ENCODE results near the gene PNCK. TPM values are rescaled to one million over a fixed set of nuclear protein-coding genes. Genes with fewer than 3 reads are reported as not detected.
A peak's percentile ranks its signal among the peaks of the same experiment; 100 is the strongest.

Gene PNCK
- total and polyA plus RNA-seq, 2 of the 13 experiments (the other 11 are each of a cell fraction or from before 2014, with no cell fraction given), result 33.1 TPM; not detected in 1

DNA sequence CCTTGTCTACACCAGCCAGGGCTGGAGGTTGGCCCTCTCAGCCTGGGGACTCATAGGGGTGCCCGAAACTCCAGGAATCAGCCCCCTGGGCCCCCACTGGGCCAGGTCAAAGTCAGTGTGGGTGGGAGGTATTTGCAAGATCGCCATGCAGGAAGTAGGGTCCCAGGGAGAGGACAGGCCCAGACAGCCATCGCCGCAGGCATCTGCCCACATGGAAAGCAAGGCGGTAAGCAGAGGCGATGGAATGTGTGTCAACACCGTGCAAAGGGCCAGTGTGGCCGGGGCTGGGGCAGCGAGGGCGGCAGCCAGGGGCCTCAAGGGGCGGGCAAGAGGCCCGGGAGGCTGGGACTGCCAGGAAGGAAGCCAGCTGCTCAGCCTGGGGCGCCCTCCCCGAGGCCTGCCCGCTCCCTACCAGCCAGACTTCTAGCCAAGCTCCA is 45.9 kb downstream of the PNCK start (continued):
- TF ChIP-seq, protein P1, sequence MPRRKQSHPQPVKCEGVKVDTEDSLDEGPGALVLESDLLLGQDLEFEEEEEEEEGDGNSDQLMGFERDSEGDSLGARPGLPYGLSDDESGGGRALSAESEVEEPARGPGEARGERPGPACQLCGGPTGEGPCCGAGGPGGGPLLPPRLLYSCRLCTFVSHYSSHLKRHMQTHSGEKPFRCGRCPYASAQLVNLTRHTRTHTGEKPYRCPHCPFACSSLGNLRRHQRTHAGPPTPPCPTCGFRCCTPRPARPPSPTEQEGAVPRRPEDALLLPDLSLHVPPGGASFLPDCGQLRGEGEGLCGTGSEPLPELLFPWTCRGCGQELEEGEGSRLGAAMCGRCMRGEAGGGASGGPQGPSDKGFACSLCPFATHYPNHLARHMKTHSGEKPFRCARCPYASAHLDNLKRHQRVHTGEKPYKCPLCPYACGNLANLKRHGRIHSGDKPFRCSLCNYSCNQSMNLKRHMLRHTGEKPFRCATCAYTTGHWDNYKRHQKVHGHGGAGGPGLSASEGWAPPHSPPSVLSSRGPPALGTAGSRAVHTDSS (CRISPR knock-in tag; conservative IDR thresholded peaks at IDR 0.05), result no peak
- TF ChIP-seq, protein P2, sequence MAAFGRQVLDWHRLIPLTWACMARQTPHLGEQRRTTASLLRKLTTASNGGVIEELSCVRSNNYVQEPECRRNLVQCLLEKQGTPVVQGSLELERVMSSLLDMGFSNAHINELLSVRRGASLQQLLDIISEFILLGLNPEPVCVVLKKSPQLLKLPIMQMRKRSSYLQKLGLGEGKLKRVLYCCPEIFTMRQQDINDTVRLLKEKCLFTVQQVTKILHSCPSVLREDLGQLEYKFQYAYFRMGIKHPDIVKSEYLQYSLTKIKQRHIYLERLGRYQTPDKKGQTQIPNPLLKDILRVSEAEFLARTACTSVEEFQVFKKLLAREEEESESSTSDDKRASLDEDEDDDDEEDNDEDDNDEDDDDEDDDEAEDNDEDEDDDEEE (CRISPR knock-in tag; IDR thresholded peaks at IDR 0.05), result no peak
- TF ChIP-seq ZFP62 (CRISPR knock-in tag; IDR thresholded peaks at IDR 0.05) (no peak), ZNF629 (CRISPR knock-in tag; conservative IDR thresholded peaks at IDR 0.05) (0 out of 2 replicates have a peak, but pooled peaks have one; percentile 25), ZFP1 (CRISPR knock-in tag; IDR thresholded peaks at IDR 0.05) (peak; percentile 26; the same call in 1 of the 2 replicates), DR1 (CRISPR knock-in tag; IDR thresholded peaks at IDR 0.05) (peak; percentile 57; the same call in 1 of the 2 replicates), IRX3 (CRISPR knock-in tag; IDR thresholded peaks at IDR 0.05; ENCODE audit: borderline replicate concordance, low read depth) (peak; percentile 80; the same call in 1 of the 2 replicates), NRL (CRISPR knock-in tag; IDR thresholded peaks at IDR 0.05; ENCODE audit: borderline replicate concordance) (0 out of 2 replicates have a peak, but pooled peaks have one; percentile 25), MYNN (CRISPR knock-in tag; IDR thresholded peaks at IDR 0.05; ENCODE audit: low read depth) (no peak), SIN3B (IDR thresholded peaks at IDR 0.05; ENCODE audit: low read length) (no peak), REL (CRISPR knock-in tag; conservative IDR thresholded peaks at IDR 0.05) (peak; percentile 58; the same call in 1 of the 2 replicates), ZFX (CRISPR knock-in tag; IDR thresholded peaks at IDR 0.05; ENCODE audit: low read depth) (peak; percentile 85), MXI1 (IDR thresholded peaks at IDR 0.05; ENCODE audit: borderline replicate concordance, low read depth, low read length) (peak; percentile 41; the same call in 1 of the 3 replicates), ZNF747 (CRISPR knock-in tag; IDR thresholded peaks at IDR 0.05; ENCODE audit: borderline replicate concordance) (no peak), FOXK2 (IDR thresholded peaks at IDR 0.05) (peak; percentile 38; the same call in 1 of the 2 replicates)
- TF ChIP-seq, protein P3, sequence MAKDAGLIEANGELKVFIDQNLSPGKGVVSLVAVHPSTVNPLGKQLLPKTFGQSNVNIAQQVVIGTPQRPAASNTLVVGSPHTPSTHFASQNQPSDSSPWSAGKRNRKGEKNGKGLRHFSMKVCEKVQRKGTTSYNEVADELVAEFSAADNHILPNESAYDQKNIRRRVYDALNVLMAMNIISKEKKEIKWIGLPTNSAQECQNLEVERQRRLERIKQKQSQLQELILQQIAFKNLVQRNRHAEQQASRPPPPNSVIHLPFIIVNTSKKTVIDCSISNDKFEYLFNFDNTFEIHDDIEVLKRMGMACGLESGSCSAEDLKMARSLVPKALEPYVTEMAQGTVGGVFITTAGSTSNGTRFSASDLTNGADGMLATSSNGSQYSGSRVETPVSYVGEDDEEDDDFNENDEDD (CRISPR knock-in tag; IDR thresholded peaks at IDR 0.05; ENCODE audit: borderline replicate concordance), result peak; percentile 88; the same call in 1 of the 2 replicates
- TF ChIP-seq, protein P4, sequence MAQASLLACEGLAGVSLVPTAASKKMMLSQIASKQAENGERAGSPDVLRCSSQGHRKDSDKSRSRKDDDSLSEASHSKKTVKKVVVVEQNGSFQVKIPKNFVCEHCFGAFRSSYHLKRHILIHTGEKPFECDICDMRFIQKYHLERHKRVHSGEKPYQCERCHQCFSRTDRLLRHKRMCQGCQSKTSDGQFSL (CRISPR knock-in tag; IDR thresholded peaks at IDR 0.05), result peak; percentile 58; the same call in 1 of the 2 replicates
- TF ChIP-seq, protein P5, sequence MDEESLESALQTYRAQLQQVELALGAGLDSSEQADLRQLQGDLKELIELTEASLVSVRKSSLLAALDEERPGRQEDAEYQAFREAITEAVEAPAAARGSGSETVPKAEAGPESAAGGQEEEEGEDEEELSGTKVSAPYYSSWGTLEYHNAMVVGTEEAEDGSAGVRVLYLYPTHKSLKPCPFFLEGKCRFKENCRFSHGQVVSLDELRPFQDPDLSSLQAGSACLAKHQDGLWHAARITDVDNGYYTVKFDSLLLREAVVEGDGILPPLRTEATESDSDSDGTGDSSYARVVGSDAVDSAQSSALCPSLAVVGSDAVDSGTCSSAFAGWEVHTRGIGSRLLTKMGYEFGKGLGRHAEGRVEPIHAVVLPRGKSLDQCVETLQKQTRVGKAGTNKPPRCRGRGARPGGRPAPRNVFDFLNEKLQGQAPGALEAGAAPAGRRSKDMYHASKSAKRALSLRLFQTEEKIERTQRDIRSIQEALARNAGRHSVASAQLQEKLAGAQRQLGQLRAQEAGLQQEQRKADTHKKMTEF (CRISPR knock-in tag; IDR thresholded peaks at IDR 0.05), result peak; percentile 43; the same call in 1 of the 2 replicates
- TF ChIP-seq, protein P6, sequence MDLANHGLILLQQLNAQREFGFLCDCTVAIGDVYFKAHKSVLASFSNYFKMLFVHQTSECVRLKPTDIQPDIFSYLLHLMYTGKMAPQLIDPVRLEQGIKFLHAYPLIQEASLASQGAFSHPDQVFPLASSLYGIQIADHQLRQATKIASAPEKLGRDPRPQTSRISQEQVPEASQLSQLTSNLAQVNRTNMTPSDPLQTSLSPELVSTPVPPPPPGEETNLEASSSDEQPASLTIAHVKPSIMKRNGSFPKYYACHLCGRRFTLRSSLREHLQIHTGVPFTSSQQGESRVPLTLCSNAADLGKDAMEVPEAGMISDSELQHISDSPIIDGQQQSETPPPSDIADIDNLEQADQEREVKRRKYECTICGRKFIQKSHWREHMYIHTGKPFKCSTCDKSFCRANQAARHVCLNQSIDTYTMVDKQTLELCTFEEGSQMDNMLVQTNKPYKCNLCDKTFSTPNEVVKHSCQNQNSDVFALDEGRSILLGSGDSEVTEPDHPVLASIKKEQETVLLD (CRISPR knock-in tag; IDR thresholded peaks at IDR 0.05; ENCODE audit: low read depth), result no peak
- TF ChIP-seq, protein P7, sequence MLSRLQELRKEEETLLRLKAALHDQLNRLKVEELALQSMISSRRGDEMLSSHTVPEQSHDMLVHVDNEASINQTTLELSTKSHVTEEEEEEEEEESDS (CRISPR knock-in tag; IDR thresholded peaks at IDR 0.05; ENCODE audit: borderline replicate concordance), result 0 out of 2 replicates have a peak, but pooled peaks have one; percentile 28

Measured in HepG2 (cell line).